GM12872 (cell line): ENCODE results near the gene TMEM163.

Source experiments
- CTCF ChIP-seq: IDR thresholded peaks from 3 replicates; pipeline ENCODE4 v1.5.1; 2011; ENCODE audit warnings: low read depth, mild to moderate bottlenecking, low read length, moderate library complexity; ENCODE audit not compliant: insufficient read depth

TMEM163 gene

GRCh38 chr2:134736167-134736880, 17.5 kb upstream of the TMEM163 start:
- no peak for TF ChIP-seq CTCF

- TF ChIP-seq CTCF, result no peak
These were observed 9.4 kb upstream of the TMEM163 start for GRCh38 chr2:134728163-134728562.

- TF ChIP-seq CTCF, result no peak
These were observed 8.6 kb upstream of the TMEM163 start for GRCh38 chr2:134727385-134727784.

- no peak for TF ChIP-seq CTCF
These were observed 7.8 kb upstream of the TMEM163 start for GRCh38 chr2:134726645-134727044.

GRCh38 chr2:134725876-134726275, 7.1 kb upstream of the TMEM163 start:
- no peak for TF ChIP-seq CTCF

GRCh38 chr2:134724341-134724740, 5.5 kb upstream of the TMEM163 start:
- no peak for TF ChIP-seq CTCF

GRCh38 chr2:134722728-134723127, 3.9 kb upstream of the TMEM163 start:
- TF ChIP-seq CTCF, result peak; percentile 38; the same call in 2 of the 3 replicates

GRCh38 chr2:134721596-134721995, 2.8 kb upstream of the TMEM163 start:
- TF ChIP-seq CTCF, result no peak
